Measurements from ENCODE around the gene APOLD1. TPM values are rescaled to one million over a fixed set of nuclear protein-coding genes. Genes with fewer than 3 reads are reported as not detected.

Gene APOLD1
- total and polyA plus RNA-seq, 4 donors, result 1.4 to 5.1 (median 2.6) TPM

DNA sequence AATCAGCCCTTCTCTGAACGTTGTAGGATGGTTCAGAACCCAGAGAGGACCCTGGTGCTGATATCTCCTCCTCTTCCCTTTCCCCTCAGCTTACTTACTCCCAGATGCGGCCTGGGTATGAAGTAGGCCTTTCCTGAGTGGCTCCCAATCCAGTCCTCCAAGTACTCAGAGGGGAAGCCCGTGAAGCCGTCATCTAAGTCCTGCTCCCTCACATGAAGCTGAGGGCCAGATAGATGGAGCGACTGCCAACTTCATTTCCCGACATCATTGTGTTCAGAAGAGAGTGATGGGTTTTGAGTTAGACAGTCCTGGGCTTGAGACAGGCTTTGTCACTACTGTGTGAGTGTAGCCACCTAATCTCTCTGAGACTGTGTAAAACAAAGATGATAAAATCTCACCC lies 2.7 kb downstream of the APOLD1 start:
- no peaks in the 10 kb centered on the region for H3K27me3 ChIP-seq (ENCODE audit: control insufficient read depth in 4 of 4, insufficient read depth in 4 of 4, low read length in 3 of 4)
- WGBS, result 81% methylated on average over 6 of the region's 6 CpGs
- H3K36me3 ChIP-seq (ENCODE audit: control insufficient read depth in 4 of 4, insufficient read depth in 3 of 4, low read depth in 1 of 4, low read length in 3 of 4), result no peaks in the 10 kb centered on the region
- no peaks in the 10 kb centered on the region for H3K9me3 ChIP-seq (ENCODE audit: control insufficient read depth in 4 of 4, low read length in 3 of 4)
- H3K27ac ChIP-seq (ENCODE audit: low read depth in 1 of 2, low read length in 2 of 2), result peak overlapping the region; percentile 89 to 90
- no peak for DNase-seq (ENCODE audit: low spot score)
- peaks cover 0 to 31% (median 19%) of the 10 kb centered on the region in 4 donors for H3K4me1 ChIP-seq (ENCODE audit: control insufficient read depth in 4 of 4, insufficient read depth in 4 of 4, low read length in 3 of 4)
- TF ChIP-seq, protein P1, sequence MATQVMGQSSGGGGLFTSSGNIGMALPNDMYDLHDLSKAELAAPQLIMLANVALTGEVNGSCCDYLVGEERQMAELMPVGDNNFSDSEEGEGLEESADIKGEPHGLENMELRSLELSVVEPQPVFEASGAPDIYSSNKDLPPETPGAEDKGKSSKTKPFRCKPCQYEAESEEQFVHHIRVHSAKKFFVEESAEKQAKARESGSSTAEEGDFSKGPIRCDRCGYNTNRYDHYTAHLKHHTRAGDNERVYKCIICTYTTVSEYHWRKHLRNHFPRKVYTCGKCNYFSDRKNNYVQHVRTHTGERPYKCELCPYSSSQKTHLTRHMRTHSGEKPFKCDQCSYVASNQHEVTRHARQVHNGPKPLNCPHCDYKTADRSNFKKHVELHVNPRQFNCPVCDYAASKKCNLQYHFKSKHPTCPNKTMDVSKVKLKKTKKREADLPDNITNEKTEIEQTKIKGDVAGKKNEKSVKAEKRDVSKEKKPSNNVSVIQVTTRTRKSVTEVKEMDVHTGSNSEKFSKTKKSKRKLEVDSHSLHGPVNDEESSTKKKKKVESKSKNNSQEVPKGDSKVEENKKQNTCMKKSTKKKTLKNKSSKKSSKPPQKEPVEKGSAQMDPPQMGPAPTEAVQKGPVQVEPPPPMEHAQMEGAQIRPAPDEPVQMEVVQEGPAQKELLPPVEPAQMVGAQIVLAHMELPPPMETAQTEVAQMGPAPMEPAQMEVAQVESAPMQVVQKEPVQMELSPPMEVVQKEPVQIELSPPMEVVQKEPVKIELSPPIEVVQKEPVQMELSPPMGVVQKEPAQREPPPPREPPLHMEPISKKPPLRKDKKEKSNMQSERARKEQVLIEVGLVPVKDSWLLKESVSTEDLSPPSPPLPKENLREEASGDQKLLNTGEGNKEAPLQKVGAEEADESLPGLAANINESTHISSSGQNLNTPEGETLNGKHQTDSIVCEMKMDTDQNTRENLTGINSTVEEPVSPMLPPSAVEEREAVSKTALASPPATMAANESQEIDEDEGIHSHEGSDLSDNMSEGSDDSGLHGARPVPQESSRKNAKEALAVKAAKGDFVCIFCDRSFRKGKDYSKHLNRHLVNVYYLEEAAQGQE (IDR thresholded peaks at IDR 0.05), result no peak
- TF ChIP-seq, protein P2, sequence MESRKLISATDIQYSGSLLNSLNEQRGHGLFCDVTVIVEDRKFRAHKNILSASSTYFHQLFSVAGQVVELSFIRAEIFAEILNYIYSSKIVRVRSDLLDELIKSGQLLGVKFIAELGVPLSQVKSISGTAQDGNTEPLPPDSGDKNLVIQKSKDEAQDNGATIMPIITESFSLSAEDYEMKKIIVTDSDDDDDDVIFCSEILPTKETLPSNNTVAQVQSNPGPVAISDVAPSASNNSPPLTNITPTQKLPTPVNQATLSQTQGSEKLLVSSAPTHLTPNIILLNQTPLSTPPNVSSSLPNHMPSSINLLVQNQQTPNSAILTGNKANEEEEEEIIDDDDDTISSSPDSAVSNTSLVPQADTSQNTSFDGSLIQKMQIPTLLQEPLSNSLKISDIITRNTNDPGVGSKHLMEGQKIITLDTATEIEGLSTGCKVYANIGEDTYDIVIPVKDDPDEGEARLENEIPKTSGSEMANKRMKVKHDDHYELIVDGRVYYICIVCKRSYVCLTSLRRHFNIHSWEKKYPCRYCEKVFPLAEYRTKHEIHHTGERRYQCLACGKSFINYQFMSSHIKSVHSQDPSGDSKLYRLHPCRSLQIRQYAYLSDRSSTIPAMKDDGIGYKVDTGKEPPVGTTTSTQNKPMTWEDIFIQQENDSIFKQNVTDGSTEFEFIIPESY (IDR thresholded peaks at IDR 0.05), result no peak
- TF ChIP-seq HNF4G (IDR thresholded peaks at IDR 0.05) (no peak), HNF4A (conservative IDR thresholded peaks at IDR 0.05) (no peak), TAF1 (conservative IDR thresholded peaks at IDR 0.05) (no peak), SP1 (IDR thresholded peaks at IDR 0.05) (no peak), NR2F2 (IDR thresholded peaks at IDR 0.05) (no peak), GABPA (IDR thresholded peaks at IDR 0.05 in 1 of 2, conservative IDR thresholded peaks at IDR 0.05 in 1 of 2) (no peak)
- TF ChIP-seq, protein P3, sequence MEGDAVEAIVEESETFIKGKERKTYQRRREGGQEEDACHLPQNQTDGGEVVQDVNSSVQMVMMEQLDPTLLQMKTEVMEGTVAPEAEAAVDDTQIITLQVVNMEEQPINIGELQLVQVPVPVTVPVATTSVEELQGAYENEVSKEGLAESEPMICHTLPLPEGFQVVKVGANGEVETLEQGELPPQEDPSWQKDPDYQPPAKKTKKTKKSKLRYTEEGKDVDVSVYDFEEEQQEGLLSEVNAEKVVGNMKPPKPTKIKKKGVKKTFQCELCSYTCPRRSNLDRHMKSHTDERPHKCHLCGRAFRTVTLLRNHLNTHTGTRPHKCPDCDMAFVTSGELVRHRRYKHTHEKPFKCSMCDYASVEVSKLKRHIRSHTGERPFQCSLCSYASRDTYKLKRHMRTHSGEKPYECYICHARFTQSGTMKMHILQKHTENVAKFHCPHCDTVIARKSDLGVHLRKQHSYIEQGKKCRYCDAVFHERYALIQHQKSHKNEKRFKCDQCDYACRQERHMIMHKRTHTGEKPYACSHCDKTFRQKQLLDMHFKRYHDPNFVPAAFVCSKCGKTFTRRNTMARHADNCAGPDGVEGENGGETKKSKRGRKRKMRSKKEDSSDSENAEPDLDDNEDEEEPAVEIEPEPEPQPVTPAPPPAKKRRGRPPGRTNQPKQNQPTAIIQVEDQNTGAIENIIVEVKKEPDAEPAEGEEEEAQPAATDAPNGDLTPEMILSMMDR (IDR thresholded peaks at IDR 0.05; ENCODE audit: low read depth, low read length, missing input control), result no peak
- TF ChIP-seq, protein P4, sequence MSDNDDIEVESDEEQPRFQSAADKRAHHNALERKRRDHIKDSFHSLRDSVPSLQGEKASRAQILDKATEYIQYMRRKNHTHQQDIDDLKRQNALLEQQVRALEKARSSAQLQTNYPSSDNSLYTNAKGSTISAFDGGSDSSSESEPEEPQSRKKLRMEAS (IDR thresholded peaks at IDR 0.05), result no peak
- no peak overlapping the region for H3K4me3 ChIP-seq (ENCODE audit: low read depth in 1 of 3, low read length in 3 of 3)
- H3K9ac ChIP-seq (ENCODE audit: low read depth in 1 of 2, low read length in 2 of 2), result peak overlapping the region in 1 of 2 donors; percentile 50

DNA sequence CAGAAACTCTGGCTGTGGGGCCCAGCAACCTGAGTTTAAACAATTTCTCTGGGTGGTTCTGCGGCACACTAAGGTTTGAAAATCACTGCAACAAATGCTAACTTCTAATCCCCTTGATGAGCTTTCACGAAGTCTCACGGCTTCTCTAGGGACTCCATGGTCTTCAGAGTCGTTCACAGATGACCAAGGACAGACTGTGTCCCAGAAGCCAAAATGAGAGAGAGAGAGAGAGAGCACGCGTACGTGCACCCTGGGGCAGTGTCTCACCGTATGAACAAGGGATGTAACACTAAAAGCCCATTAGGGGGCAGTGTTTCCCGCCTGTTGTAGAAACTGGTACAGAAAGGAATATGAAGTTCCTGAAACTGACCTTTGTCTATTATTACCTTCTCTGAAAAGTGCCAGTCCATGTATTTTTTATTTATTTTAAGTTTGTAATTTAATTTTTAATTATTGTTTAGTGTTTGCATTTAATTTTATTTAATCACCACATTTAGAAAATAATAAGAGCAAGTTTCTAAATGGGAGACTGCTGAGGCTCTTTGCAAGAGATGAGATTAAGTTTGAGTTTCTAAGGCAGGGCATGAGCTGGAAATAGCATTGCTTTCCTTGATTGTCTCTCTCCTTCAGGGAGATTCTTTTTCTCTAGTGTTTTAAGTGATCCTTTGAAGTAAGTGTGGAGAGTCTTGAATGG lies 3.4 kb downstream of the APOLD1 start:
- no peak overlapping the region for H3K9ac ChIP-seq (ENCODE audit: low read depth in 1 of 2, low read length in 2 of 2)
- peak; percentile 61 for DNase-seq (ENCODE audit: low spot score)

More for the DNA sequence above, 3.4 kb downstream of the APOLD1 start:
- no peak overlapping the region for H3K4me3 ChIP-seq (ENCODE audit: low read depth in 1 of 3, low read length in 3 of 3)
- H3K27me3 ChIP-seq (ENCODE audit: control insufficient read depth in 4 of 4, insufficient read depth in 4 of 4, low read length in 3 of 4), result no peaks in the 10 kb centered on the region
- H3K9me3 ChIP-seq (ENCODE audit: control insufficient read depth in 4 of 4, low read length in 3 of 4), result no peaks in the 10 kb centered on the region
- TF ChIP-seq NR2F2 (IDR thresholded peaks at IDR 0.05) (peak; percentile 31), RXRA (IDR thresholded peaks at IDR 0.05) (peak in 1 of 2 donors; percentile 24), GABPA (IDR thresholded peaks at IDR 0.05 in 1 of 2, conservative IDR thresholded peaks at IDR 0.05 in 1 of 2) (no peak), HNF4A (conservative IDR thresholded peaks at IDR 0.05) (peak; percentile 14 to 47), RAD21 (IDR thresholded peaks at IDR 0.05) (peak; percentile 85 to 89)
- TF ChIP-seq, protein P4 (IDR thresholded peaks at IDR 0.05), result no peak
- TF ChIP-seq, protein P3 (IDR thresholded peaks at IDR 0.05; ENCODE audit: low read depth, low read length, missing input control), result peak; percentile 82
- TF ChIP-seq, protein P1 (IDR thresholded peaks at IDR 0.05), result no peak
- H3K4me1 ChIP-seq (ENCODE audit: control insufficient read depth in 4 of 4, insufficient read depth in 4 of 4, low read length in 3 of 4), result peaks cover 0 to 31% (median 19%) of the 10 kb centered on the region in 4 donors
- H3K27ac ChIP-seq (ENCODE audit: low read depth in 1 of 2, low read length in 2 of 2), result peak overlapping the region; percentile 89 to 90
- H3K36me3 ChIP-seq (ENCODE audit: control insufficient read depth in 4 of 4, insufficient read depth in 3 of 4, low read depth in 1 of 4, low read length in 3 of 4), result no peaks in the 10 kb centered on the region
- WGBS, result 14% methylated on average over 9 of the region's 9 CpGs

Data from liver (tissue), 9 donors.